Activated T-cell treated with anti-CD3 and anti-CD28 coated beads for 24 hours (primary cell): Measurements from ENCODE around the gene ZNHIT1.
"Not testable (repeated sequence)": the region's sequence is repeated elsewhere in the genome, so short reads cannot be mapped to it uniquely, and the experiment has no call there.

Experiments
- DNase-seq: peaks from one replicate; pipeline ENCODE4 v3.0.0-alpha.2; 2020; ENCODE audit warnings: low read depth

Gene ZNHIT1

DNA sequence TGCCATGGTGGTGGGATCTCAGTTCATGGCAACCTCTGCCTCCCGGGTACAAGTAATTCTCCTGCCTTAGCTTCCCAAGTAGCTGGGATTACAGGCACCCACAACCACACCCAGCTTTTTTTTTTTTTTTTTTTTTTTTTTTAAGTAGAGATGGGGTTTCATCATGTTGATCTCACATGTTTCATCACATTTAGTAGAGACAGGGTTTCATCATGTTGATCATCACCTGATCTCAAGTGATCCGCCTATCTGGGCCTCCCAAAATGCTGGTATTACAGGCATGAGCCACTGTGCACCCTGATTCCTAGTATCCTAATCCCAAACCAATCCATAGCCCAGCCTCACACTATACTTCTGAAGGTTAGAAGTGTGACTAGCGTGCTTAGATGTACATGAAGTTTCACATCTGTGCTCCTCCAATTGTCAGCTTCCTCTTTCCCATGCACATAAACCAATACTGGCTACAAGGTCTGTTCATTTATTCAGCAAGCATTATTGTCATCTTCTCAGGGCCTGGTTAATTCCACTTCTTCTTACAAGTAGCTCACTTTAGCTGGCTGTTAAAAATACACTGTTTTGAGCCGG, 31.0 kb upstream of the ZNHIT1 start:
- no peak for DNase-seq

- DNase-seq: no peak
These were observed 28.9 kb upstream of the ZNHIT1 start for GRCh38 chr7:101189109-101189508.

DNA sequence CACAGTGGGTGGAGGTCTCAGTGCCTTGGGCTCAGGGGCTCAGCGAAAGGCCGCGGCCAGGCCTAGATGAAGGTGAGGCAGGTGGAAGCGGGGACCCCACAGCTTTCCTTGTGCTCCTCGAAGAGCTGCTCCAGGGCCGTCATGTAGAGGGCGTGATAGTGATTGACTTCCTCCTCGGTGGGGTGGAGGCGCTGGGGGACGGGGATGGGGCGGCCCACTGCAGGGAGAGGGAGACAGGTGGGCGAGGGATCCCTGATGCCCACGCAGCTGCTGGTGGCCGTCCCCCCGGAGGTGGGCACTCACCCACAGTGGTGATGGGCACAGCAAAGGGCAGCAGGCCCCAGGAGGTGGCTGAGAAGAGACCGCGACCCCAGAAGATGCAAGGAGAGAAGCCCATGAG, 22.1 kb upstream of the ZNHIT1 start:
- DNase-seq: no peak

- DNase-seq: no peak
These were observed 20.0 kb upstream of the ZNHIT1 start for GRCh38 chr7:101197991-101198390.

DNA sequence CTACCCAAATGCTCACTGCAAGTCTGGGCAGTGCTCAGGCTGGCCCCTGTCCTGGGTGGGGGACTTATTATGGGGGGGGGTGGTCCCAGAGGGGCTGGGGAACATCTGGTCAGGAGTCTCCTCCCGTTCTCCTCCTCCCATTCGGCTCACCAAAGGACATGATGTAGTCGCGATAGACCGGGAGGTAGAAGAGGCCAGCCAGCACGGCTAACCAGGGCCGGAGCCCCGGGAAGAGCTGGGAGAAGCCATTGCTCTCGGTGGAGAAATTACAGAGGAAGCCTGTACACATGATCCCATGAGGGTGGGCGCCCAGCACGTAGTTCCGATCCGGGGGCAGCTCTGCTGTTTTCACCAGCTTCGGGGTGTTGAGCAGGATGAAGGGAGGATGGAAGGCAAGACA, 19.5 kb upstream of the ZNHIT1 start:
- DNase-seq: no peak

DNA sequence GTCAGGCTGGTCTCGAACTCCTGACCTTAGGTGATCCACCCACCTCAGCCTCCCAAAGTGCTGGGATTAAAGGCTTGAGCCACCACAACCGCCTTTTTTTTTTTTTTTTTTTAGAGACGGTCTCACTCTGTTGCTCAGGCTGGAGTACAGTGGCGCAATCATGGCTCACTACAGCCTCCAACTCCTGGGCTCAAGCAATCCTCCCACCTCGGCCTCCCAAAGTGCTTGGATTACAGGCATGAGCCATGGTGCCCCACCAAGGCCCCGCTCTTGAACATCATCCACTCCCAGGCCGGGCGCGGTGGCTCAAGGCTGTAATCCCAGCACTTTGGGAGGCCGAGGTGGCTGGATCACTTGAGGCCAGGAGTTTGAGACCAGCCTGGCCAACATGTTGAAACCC, 18.4 kb upstream of the ZNHIT1 start:
- not testable (repeated sequence) for DNase-seq

DNA sequence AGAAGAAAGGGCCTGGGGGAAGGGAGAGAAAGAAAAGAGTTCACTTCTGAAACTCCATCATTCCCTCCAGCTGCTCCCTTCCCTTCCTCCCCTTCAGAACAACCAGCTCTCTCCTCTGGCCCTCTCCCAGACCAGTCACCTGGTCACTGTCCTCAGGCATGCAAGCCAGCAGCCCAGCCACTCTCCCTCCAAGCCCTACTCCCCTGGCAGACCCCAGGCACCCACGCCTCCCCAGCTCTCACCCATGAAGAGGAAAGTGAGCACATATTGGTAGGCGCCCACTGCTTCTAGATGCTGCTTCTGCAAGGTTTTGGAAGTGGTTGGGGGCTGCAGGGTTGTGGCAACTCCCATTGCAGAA, 17.5 kb upstream of the ZNHIT1 start:
- DNase-seq: no peak

DNA sequence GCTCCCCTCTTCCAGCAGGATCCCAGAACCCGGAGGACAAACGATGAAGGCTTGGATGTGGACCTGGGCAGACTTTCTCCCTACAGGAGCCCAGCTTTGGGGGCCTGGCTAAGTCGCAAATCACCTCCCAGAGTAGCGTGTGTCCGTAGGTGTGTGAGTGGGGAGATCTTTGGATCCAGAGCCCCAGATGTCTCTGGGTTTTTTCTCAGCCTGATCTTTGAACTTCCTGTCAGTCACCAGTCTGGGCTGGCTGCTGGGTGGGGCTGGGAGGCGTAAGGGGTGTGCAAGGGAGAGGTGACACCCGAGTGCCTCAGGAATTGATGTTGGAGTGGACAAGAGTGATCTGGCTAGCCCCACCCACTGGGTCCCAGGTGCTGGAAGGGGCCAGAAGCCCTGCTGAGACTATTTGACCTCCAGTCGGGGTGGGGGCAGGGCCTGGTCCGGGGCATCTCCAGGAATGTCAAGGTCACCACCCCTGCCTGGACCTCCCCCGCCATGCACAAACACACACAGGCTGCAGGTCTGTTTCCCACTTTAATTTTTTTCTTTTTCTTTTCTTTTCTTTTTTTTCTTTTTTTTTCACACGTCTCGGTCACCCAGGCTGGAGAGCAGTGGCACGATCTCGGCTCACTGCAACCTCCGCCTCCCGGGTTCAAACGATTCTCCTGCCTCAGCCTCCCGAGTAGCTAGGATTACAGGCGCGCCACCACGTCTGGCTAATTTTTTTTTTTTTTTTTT, 16.9 kb upstream of the ZNHIT1 start, which contains the start of gene MOGAT3:
MOGAT3 (minus strand) TSS at position 175 of the 738 bp plus-strand sequence. CDS start 182 bp downstream, outside the sequence.
- DNase-seq: no peak

GRCh38 chr7:101201695-101202602, 16.0 kb upstream of the ZNHIT1 start:
- DNase-seq: no peak

- DNase-seq: no peak
These were observed 15.4 kb upstream of the ZNHIT1 start for GRCh38 chr7:101202603-101202918.

- not testable (repeated sequence) for DNase-seq
These were observed 13.9 kb upstream of the ZNHIT1 start for GRCh38 chr7:101203740-101204738.

DNA sequence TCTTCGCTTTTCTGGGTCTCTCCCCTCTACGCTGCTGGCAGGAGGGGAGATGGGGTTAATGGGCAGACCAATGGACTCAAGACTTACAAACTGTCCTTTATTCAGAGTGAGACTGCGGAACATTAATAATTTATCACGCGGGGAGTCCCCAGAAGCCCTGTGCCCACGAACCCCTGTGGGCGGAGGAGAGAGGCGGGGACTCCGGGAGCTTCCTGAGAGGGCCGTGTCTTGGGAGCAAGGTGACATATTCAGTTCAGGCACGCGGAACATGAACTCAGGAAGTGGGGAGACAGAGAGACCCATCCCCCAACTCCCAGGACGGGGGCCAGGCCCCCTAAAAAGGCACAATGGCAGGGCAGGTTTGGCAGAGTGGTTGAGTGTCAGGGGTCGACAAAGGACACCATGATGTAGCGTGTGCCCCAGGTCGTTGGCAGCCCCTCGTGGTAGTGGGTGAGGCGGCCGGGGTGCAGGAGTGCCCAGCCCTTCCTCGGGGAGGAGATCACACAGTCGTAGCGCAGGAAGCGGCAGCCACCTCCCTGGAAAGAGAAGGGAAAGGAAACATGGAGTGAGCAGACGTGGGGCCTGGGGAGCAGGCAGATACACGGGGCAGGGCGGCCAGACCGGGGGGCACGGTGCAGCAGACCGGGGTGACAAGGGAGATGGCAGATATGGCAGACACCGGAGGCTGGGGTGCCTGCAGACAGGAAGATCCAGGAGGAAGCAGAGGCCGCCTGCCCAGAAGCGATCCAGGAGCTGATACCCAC, 11.9 kb upstream of the ZNHIT1 start:
- DNase-seq: no peak

DNA sequence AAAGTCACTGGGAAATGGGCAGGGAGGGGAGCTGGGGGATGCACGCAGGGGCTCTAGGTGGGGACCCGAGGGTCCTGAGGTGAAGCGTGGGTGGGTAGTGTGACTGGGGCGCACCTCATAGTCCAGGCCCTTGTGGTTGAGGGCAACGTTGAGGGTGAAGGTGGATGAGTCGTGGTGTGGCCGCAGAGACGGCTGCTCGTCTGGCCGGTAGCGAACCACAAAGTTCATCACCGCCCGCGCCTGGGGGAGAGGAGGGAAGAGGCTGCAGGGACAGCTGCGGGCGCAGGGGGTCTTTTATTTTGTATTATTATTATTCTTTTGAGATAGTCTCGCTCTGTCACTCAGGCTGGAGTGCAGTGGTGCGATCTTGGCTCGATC, 11.3 kb upstream of the ZNHIT1 start:
- DNase-seq: no peak

- DNase-seq: no peak
These were observed 10.5 kb upstream of the ZNHIT1 start for GRCh38 chr7:101207459-101207858.

GRCh38 chr7:101208794-101209193, 9.2 kb upstream of the ZNHIT1 start:
- no peak for DNase-seq

DNA sequence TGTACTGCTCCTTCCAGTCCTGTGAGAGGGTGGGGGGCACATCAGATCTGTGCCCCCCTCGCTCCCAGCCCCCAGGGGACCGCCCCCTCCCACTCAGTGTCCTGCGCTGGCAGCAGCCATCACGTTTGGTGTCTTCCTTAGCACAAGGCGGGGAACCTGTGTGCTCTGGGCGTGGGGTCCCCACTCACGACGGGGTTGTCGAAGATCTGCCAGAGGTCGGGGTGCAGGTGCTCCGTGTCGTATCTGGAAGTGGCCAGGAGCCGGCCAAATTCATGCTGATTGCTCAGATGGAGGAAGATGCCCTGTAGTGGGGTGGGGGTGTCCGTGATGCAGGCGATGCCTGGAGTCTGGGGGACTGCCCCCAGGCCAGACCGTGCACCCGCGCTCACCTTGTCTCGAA, 7.8 kb upstream of the ZNHIT1 start:
- DNase-seq: no peak

GRCh38 chr7:101211501-101211900, 6.5 kb upstream of the ZNHIT1 start:
- no peak for DNase-seq

GRCh38 chr7:101212014-101212413, 6.0 kb upstream of the ZNHIT1 start:
- no peak for DNase-seq

DNA sequence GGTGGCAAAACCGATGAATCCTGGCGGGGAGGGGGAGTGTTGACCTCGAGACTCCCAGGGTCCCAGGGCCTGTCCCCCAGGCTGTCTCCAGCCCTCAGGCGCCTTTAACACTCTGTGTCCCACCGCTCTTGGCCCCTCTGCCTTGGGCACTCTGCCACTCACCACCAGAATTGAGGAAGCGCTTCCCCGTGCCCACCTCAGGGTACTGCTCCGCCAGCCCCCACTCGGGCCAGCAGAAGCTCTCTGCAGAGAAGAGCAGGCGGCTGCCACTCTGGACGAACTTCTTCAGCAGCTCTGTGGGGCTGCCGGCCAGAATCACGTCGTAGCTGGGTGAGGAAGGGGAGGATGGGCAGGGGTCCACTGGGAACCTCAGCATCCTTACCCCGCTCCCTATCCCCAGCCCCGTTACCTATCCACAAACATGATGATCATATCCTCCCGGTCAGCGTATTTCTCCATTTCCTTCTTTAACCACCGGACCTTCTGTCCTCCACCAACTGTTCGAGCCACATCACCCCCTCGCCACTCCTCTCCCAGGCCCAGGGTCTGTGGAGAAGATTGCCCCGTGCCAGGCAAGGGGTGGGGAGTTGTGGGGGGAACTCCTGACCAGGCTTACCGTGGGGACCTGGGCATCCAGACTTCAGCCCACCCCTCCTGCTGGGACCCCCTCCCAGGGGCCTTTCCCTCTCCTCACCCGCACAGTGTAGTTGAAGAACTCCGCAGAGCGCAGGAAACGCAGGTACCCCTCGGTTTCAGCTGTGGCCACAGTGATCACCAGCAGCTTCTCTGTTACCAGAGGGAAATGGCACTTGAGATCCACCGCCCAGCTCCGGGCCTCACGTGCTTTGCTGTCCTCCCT, 1.7 kb upstream of the ZNHIT1 start:
- no peak for DNase-seq

GRCh38 chr7:101216860-101217387, 1.0 kb upstream of the ZNHIT1 start:
- no peak for DNase-seq
